Measurements from ENCODE around the gene LRRC8D. TPM values are rescaled to one million over a fixed set of nuclear protein-coding genes. Genes with fewer than 3 reads are reported as not detected.
A peak's percentile ranks its signal among the peaks of the same experiment; 100 is the strongest.
"Not testable (repeated sequence)": the region's sequence is repeated elsewhere in the genome, so short reads cannot be mapped to it uniquely, and the experiment has no call there.

Gene LRRC8D
- total RNA-seq, 1 experiment from 2014 or later, result 44.9 TPM

DNA sequence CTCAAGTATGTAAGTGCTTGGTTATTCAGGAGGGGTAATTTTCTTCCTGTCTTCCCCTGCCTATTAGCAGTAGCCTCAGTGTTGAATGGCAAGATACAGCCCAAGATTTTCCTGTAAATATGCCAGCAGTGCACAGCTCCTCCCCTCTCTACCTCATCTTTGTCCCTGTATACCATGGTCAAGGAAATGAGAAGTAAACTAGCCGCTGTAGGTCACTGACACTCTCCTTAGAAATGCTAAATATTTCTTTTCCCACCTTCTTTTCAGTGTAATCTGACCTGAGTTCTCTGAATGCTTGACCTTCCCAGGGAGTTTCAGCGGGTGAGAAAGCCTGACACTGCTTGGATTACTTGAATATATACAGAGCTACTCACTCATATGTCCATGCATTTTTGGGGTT, 89.9 kb downstream of the LRRC8D start:
- Histone ChIP-seq H3K27me3 (ENCODE audit: control insufficient read depth, insufficient read depth, low read length) (no peaks in the 10 kb centered on the region), H3K4me3 (ENCODE audit: insufficient read depth, low read depth, low read length) (no peak overlapping the region), H3K36me3 (replicated peaks; ENCODE audit: control insufficient read depth, insufficient read depth, low read length) (no peaks in the 10 kb centered on the region; the same call in 1 of the 2 replicates)
- DNase-seq, result peak; percentile 70

DNA sequence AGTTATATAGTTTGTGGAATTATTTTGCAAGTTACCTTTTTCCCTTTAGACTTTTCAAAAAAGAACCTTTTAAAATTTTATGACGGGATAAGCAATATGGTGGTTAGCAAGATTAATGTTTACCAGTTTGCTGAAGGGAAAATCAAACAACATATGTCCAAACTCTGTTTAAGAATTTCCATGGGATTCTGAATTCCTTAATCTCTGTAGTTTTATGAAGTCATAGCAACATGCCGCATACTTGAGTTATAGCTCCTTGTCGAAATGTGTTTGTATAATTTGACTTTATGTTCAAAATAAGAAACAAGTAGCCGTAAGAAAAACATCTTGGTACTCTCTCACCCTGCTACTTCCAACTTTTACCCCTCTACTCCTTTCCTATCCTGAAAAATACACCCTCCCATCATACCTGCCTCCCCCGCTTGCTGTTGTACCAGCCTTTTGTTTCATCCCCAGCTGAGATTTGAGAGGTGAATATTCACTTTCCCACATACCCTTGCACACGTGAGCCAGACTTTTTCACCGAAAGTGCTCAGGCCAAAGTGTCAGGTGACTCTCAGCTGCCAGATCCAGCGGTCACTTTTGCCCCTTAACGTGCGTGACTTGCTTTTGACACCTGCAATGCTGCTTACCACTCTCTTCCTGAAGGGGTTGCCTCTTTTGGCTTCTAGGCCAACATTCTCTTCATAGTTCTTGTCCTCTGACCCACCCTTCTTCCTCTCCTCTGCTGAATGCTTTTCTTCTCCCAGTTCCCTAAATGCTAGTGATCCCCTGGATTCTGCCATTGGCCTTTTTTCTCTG, 90.6 kb downstream of the LRRC8D start:
- H3K27me3 ChIP-seq (ENCODE audit: control insufficient read depth, insufficient read depth, low read length), result no peaks in the 10 kb centered on the region
- DNase-seq, result peak; percentile 37
- no peaks in the 10 kb centered on the region; the same call in 1 of the 2 replicates for H3K36me3 ChIP-seq (replicated peaks; ENCODE audit: control insufficient read depth, insufficient read depth, low read length)
- H3K4me3 ChIP-seq (ENCODE audit: insufficient read depth, low read depth, low read length), result no peak overlapping the region

DNA sequence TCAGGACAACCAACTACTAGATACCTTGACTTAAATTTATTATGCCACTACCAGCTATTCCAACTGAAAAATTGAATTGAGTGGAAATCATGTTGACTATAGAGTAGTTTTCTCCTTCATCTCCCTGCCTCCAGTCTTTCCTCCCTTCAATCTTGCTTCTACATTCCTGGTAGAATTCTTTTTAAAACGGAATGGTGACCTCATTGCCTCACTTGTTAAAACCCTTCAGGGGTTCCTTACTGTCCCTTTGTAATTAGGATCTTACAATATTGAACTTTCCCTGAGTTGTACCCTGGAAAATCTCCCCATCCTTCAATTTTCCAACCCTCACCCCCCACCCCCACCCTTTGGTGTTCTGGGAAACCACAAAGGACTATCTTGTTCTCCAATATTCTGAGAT, 91.2 kb downstream of the LRRC8D start:
- peak; percentile 23 for DNase-seq
- Histone ChIP-seq H3K27me3 (ENCODE audit: control insufficient read depth, insufficient read depth, low read length) (no peaks in the 10 kb centered on the region), H3K36me3 (replicated peaks; ENCODE audit: control insufficient read depth, insufficient read depth, low read length) (no peaks in the 10 kb centered on the region; the same call in 1 of the 2 replicates), H3K4me3 (ENCODE audit: insufficient read depth, low read depth, low read length) (no peak overlapping the region)

DNA sequence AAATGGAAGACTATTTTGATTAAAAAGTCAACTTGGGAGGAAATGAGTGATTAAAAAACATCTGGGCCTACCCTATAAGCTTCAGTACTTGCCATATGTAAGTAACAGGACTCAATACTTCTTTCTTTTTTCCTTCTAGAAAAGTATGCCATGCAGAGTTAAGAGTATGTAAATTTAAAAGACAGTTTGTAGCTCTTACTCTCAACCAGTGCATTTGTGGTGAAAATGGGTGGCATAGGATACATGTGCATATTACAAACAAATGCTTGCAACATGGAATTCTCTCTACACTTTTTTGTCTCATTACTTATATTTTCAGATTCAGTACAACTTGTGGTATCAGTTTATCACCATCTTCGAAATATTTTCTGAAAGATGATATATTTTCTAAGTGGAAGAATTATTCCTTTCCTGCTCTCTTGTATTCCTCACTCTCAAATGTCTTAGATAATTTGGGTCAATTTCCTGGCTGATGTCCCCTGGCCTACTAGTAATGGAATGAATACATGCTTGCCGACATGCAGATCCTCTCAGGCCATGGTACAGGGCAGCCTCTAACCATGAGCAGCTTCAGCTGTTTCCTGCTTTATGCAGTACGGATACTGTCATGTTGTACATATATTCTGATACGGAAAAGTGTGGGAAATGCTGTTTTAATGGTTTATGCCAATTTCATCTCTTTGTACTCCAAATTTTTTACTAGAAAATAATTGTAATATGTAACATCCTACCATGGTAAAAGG, 92.7 kb downstream of the LRRC8D start:
- Histone ChIP-seq H3K27me3 (ENCODE audit: control insufficient read depth, insufficient read depth, low read length) (no peaks in the 10 kb centered on the region), H3K4me3 (ENCODE audit: insufficient read depth, low read depth, low read length) (no peak overlapping the region), H3K36me3 (replicated peaks; ENCODE audit: control insufficient read depth, insufficient read depth, low read length) (no peaks in the 10 kb centered on the region; the same call in 1 of the 2 replicates)
- DNase-seq, result no peak

DNA sequence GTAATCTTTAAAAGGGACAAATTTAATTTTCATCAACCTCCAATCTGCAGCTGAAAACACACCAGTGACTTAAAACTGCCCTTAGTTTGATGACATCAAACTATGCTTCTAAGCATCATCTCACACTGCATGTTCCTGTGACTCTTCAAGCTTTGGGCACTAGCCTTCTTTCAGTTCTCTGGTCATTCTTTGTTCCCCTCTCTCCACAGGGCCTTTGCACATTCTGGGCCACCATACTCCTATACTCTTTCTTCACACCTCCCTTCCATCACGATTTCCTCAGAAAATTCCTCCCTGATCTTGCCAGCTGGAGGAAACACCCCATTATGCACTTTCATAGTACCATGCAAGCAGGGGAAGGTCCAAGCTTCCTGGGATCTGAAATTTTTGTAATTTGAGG, 96.5 kb downstream of the LRRC8D start:
- H3K4me3 ChIP-seq (ENCODE audit: insufficient read depth, low read depth, low read length), result no peak overlapping the region
- no peaks in the 10 kb centered on the region; the same call in 1 of the 2 replicates for H3K36me3 ChIP-seq (replicated peaks; ENCODE audit: control insufficient read depth, insufficient read depth, low read length)
- H3K27me3 ChIP-seq (ENCODE audit: control insufficient read depth, insufficient read depth, low read length), result no peaks in the 10 kb centered on the region
- DNase-seq, result no peak

DNA sequence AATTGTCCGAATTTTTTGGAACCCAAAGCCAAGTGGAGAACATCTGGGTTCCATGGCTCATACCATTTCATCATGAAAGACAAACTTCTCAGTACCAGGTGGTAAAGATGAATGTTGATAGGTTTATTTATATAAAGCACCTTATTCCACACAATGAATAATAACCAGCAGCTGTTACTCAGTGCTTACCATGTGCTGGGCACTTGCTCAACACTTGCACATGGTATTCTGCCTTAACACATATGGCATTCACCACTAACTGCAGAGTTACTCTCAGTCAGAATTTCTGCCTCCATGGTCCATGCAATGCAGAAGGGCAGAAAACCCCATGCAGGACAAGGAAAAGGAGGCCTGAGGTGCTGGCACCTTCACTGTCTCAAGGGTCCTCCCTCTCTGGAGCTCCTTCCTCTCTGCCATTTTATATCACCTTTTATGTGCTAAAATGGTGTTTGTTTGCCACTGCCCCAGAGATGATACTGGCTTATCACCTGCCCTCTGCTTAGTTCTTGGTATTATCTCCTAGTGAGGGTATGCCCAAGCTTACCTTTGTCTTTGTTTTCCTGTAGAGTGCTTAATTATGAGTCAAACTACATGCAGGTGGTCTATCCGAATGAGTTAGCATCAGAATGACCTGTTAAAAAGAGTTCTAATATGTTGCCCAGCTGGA, 97.4 kb downstream of the LRRC8D start:
- no peak for DNase-seq

DNA sequence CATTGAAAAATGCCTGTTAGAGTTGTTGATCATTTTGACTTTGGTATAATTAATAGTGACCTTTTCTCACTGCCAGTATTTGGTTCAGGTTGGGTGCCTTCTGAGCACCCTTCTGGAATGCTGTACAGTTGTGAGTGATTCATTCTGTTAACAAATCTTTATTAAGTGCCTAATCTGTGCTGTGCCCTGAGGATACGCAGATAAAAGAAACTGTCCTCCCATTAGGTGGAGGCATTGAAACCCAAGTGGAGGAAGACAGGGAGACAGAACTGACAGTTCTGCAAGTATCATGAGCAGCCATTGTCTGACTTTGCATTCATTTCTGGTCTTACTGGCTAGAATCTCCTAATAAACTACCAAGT, 97.9 kb downstream of the LRRC8D start:
- no peaks in the 10 kb centered on the region for H3K27me3 ChIP-seq (ENCODE audit: control insufficient read depth, insufficient read depth, low read length)
- H3K4me3 ChIP-seq (ENCODE audit: insufficient read depth, low read depth, low read length), result no peak overlapping the region
- no peak for DNase-seq
- no peaks in the 10 kb centered on the region for H3K36me3 ChIP-seq (replicated peaks; ENCODE audit: control insufficient read depth, insufficient read depth, low read length)

More for the DNA sequence above, 97.4 kb downstream of the LRRC8D start:
- Histone ChIP-seq H3K36me3 (replicated peaks; ENCODE audit: control insufficient read depth, insufficient read depth, low read length) (no peaks in the 10 kb centered on the region; the same call in 1 of the 2 replicates), H3K4me3 (ENCODE audit: insufficient read depth, low read depth, low read length) (no peak overlapping the region), H3K27me3 (ENCODE audit: control insufficient read depth, insufficient read depth, low read length) (no peaks in the 10 kb centered on the region)

DNA sequence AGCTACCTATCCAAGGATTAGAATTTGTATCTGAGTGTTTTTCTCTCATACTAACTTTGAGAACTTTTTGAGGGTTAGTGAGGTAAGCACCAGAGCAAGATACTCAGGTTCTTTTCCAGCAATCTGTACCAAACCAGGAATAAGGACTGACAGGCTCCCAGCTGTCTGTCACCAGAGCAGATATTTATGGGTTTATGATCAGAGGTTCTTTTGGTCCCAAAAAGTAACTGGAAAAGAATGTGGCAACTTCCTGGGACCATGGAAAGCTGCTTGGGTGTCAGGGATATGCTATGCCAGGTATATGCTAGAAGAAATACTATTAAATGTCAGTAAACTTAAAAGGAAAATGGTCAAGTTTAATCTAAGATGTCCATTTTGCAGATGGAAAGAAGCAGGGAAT, 98.3 kb downstream of the LRRC8D start:
- H3K36me3 ChIP-seq (replicated peaks; ENCODE audit: control insufficient read depth, insufficient read depth, low read length), result no peaks in the 10 kb centered on the region
- H3K27me3 ChIP-seq (ENCODE audit: control insufficient read depth, insufficient read depth, low read length), result no peaks in the 10 kb centered on the region
- DNase-seq, result no peak
- no peak overlapping the region for H3K4me3 ChIP-seq (ENCODE audit: insufficient read depth, low read depth, low read length)

DNA sequence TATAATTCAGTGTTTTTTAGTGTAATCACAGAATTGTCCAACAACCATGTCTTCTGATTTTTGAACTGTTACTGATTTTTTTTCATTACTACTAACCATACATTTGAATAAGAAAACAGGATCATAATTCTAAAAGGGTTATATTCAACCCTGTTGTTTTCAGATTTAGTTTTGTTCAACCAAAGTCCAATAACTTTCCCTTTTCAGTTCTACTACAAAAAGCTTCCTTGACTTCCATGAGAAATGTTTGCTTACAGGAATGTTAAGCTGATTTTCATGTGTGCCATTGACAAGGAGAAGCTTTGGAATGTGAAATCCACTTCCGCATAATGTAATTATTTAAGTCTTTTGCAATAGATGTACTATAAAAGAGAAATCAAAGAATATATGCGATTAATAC, 102.1 kb downstream of the LRRC8D start:
- Histone ChIP-seq H3K4me3 (ENCODE audit: insufficient read depth, low read depth, low read length) (no peak overlapping the region), H3K27me3 (ENCODE audit: control insufficient read depth, insufficient read depth, low read length) (no peaks in the 10 kb centered on the region), H3K36me3 (replicated peaks; ENCODE audit: control insufficient read depth, insufficient read depth, low read length) (no peaks in the 10 kb centered on the region; the same call in 1 of the 2 replicates)
- no peak for DNase-seq

DNA sequence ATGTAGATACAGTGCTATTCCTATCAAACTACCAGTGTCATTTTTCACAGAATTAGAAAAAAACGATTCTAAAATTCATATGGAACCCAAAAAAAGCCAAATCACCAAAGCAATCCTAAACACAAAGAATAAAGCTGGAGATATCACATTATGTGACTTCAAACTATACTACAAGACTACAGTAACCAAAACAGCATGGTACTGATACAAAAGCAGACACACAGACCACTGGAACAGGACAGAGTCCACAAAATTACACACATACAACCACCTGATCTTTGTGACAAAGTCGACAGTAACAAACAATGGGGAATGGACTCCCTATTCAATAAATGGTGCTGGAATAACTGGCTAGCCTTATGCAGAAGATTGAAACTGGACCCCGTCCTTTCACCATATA, 102.7 kb downstream of the LRRC8D start:
- Histone ChIP-seq H3K4me3 (ENCODE audit: insufficient read depth, low read depth, low read length) (no peak overlapping the region), H3K36me3 (replicated peaks; ENCODE audit: control insufficient read depth, insufficient read depth, low read length) (no peaks in the 10 kb centered on the region; the same call in 1 of the 2 replicates)

DNA sequence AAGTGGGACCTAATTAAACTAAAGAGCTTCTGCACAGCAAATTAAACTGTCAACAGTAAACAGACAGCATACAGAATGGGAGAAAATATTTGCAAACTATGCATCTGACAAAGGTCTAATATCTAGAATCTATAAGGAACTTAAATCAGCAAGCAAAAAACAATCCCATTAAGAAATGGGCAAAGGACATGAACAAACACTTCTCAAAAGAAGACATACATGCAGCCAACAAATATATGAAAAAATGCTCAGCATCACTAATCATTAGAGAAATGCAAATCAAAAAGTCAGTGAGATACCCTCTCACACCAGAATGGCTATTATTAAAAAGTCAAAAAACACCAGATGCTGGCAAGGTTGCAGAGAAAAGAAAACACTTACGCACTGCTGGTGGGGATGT, 103.2 kb downstream of the LRRC8D start:
- not testable (repeated sequence) for H3K36me3 ChIP-seq (replicated peaks; ENCODE audit: control insufficient read depth, insufficient read depth, low read length); H3K27me3 ChIP-seq (ENCODE audit: control insufficient read depth, insufficient read depth, low read length); H3K4me3 ChIP-seq (ENCODE audit: insufficient read depth, low read depth, low read length); DNase-seq

More for the DNA sequence above, 102.7 kb downstream of the LRRC8D start:
- DNase-seq, result no peak
- no peaks in the 10 kb centered on the region for H3K27me3 ChIP-seq (ENCODE audit: control insufficient read depth, insufficient read depth, low read length)

DNA sequence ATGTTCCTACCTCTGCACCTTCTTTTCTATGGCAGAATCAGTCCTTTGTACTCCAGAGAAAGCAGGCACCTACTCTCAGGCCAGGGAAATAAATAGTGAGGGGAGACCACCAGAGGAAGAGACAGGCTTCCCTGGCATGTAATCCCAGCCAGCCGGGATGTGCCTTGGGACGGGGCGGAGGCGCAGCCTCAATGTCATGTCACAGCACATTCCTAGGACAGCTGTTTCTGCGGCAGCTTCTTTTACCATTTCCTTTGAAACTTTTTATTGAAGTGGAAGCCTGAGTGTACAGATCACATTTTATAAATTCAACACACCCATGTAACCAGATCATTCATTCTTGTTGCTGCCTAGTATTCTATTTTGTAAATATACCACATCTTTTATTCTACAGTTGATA, 106.2 kb downstream of the LRRC8D start:
- no peak for DNase-seq
- Histone ChIP-seq H3K36me3 (replicated peaks; ENCODE audit: control insufficient read depth, insufficient read depth, low read length) (no peaks in the 10 kb centered on the region; the same call in 1 of the 2 replicates), H3K27me3 (ENCODE audit: control insufficient read depth, insufficient read depth, low read length) (no peaks in the 10 kb centered on the region), H3K4me3 (ENCODE audit: insufficient read depth, low read depth, low read length) (no peak overlapping the region)

DNA sequence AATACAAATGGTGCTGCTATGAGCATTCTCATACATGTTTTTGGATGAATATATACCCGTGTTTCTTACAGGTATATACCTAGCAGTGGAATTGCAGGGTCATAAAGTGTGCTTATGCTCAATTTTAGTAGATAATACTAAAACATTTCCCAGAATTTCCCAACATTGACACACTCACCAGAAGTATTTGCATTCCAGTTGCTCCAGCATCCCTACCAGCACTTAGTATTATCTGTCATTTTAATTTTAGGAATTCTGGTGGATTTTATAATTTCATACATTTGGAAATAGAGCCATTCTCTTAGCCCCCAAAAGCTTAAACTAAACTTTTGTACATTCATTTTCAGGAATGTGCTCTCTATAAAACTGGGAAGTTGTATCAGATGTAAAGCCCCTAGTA, 106.6 kb downstream of the LRRC8D start:
- H3K27me3 ChIP-seq (ENCODE audit: control insufficient read depth, insufficient read depth, low read length), result no peaks in the 10 kb centered on the region
- no peaks in the 10 kb centered on the region; the same call in 1 of the 2 replicates for H3K36me3 ChIP-seq (replicated peaks; ENCODE audit: control insufficient read depth, insufficient read depth, low read length)
- no peak overlapping the region for H3K4me3 ChIP-seq (ENCODE audit: insufficient read depth, low read depth, low read length)
- DNase-seq, result no peak

DNA sequence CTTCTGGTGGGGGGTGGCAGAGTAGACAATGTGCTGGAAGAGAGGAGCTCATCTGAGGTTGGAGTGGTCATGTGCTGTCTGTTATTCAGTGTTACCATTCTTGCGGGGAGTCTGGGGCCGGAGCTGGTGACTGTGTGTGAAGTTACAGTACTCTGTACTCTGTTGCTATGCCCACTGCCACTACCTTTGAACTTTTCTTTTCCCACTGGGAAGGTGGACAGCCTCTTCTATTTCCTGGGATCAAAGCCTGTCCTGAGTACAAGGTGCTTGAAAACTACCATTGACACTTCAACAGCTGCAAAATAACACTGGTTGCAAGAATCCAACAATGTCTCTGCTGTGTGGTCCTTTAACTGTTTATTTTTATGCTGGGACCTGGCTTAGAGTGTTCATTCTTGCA, 107.7 kb downstream of the LRRC8D start:
- peaks cover 1% of the 10 kb centered on the region; the same call in 1 of the 2 replicates for H3K36me3 ChIP-seq (replicated peaks; ENCODE audit: control insufficient read depth, insufficient read depth, low read length)
- no peak for DNase-seq
- no peaks in the 10 kb centered on the region for H3K27me3 ChIP-seq (ENCODE audit: control insufficient read depth, insufficient read depth, low read length)
- no peak overlapping the region for H3K4me3 ChIP-seq (ENCODE audit: insufficient read depth, low read depth, low read length)
